Measurements from ENCODE around the gene USP24. TPM values are rescaled to one million over a fixed set of nuclear protein-coding genes. Genes with fewer than 3 reads are reported as not detected.

USP24 gene
- total RNA-seq, 1 donor, result 44.0 TPM

GRCh38 chr1:55243655-55244054 lies 28.5 kb upstream of the USP24 start:
- TF ChIP-seq CTCF (IDR thresholded peaks at IDR 0.05; ENCODE audit: insufficient read depth, low read depth, low read length), result no peak
- DNase-seq (ENCODE audit: low read depth), result no peak
- H3K4me3 ChIP-seq (ENCODE audit: low read depth, low read length), result no peak overlapping the region

- no peak for TF ChIP-seq CTCF (IDR thresholded peaks at IDR 0.05; ENCODE audit: insufficient read depth, low read depth, low read length)
- DNase-seq (ENCODE audit: low read depth), result no peak
- no peak overlapping the region for H3K4me3 ChIP-seq (ENCODE audit: low read depth, low read length)
Observed at GRCh38 chr1:55239548-55239947, 24.4 kb upstream of the USP24 start.

- TF ChIP-seq CTCF (IDR thresholded peaks at IDR 0.05; ENCODE audit: insufficient read depth, low read depth, low read length), result no peak
- peak; percentile 91 for DNase-seq (ENCODE audit: low read depth)
- H3K4me3 ChIP-seq (ENCODE audit: low read depth, low read length), result no peak overlapping the region
Observed at GRCh38 chr1:55235722-55236121, 20.6 kb upstream of the USP24 start.

GRCh38 chr1:55234016-55234415 lies 18.9 kb upstream of the USP24 start:
- no peak overlapping the region for H3K4me3 ChIP-seq (ENCODE audit: low read depth, low read length)
- DNase-seq (ENCODE audit: low read depth), result peak; percentile 36
- no peak for TF ChIP-seq CTCF (IDR thresholded peaks at IDR 0.05; ENCODE audit: insufficient read depth, low read depth, low read length)

GRCh38 chr1:55233145-55233777 lies 18.1 kb upstream of the USP24 start:
- no peak overlapping the region for H3K4me3 ChIP-seq (ENCODE audit: low read depth, low read length)
- no peak for DNase-seq (ENCODE audit: low read depth)
- no peak for TF ChIP-seq CTCF (IDR thresholded peaks at IDR 0.05; ENCODE audit: insufficient read depth, low read depth, low read length)

- DNase-seq (ENCODE audit: low read depth), result no peak
- H3K4me3 ChIP-seq (ENCODE audit: low read depth, low read length), result no peak overlapping the region
- TF ChIP-seq CTCF (IDR thresholded peaks at IDR 0.05; ENCODE audit: insufficient read depth, low read depth, low read length), result no peak
Observed at GRCh38 chr1:55232448-55233144, 17.4 kb upstream of the USP24 start.
